GM12878 (cell line): ENCODE data around the gene CADM2. TPM values are rescaled to one million over a fixed set of nuclear protein-coding genes. Genes with fewer than 3 reads are reported as not detected.

Source experiments
- ATAC-seq: fragments of 200-7000 bp; cut with Tn5 transposase; 3 replicates; pipeline ENCODE4 v1.9.1; 2020; ENCODE audit warnings: mild to moderate bottlenecking, moderate library complexity
- BruUV-seq: library from RNA; stranded (reverse); fragments of 400-500 nt; replicated peaks from 2 replicates; lab custom pipeline; 2021; lab: Mats Ljungman, UMichigan
- CTCF ChIA-PET: fragments of 300-600 bp; sonication (Branson Sonifier 250); formaldehyde crosslinking; extraction: SDS; loops from one replicate; lab custom pipeline; 2021; ENCODE audit warnings: inconsistent platforms; lab: Yijun Ruan, JAX
- POLR2A ChIA-PET: fragments of 350-600 bp; formaldehyde crosslinking; extraction: SDS; loops from one replicate; lab custom pipeline; 2021; ENCODE audit warnings: inconsistent platforms; lab: Charles Lee
- RAD21 ChIA-PET: fragments of 300-600 bp; sonication (Branson Sonifier 250); formaldehyde crosslinking; loops from one replicate; lab custom pipeline; 2023; ENCODE audit warnings: antibody characterized with exemption; ENCODE audit not compliant: unreplicated experiment; lab: Charles Lee
- SMC1A ChIA-PET: fragments of 300-600 bp; sonication (Branson Sonifier 250); formaldehyde crosslinking; loops from one replicate; lab custom pipeline; 2023; ENCODE audit not compliant: unreplicated experiment, uncharacterized antibody; lab: Charles Lee
- DNase-seq: peaks from one replicate; pipeline ENCODE4 v3.0.0-alpha.2; 2011; ENCODE audit warnings: low read depth, low spot score
- FAIRE-seq: peaks from 3 replicates; lab custom pipeline; 2011; peaks lifted over from hg19 to GRCh38; lab: Jason Lieb, UNC
- H2AFZ ChIP-seq: 2 replicates; pipeline ENCODE4 v1.6.0; 2011; ENCODE audit warnings: low read depth, low read length, control low read depth; ENCODE audit not compliant: control insufficient read depth
- H3K27ac ChIP-seq: 2 replicates; pipeline ENCODE4 v1.5.1; 2011; ENCODE audit warnings: control low read depth; ENCODE audit not compliant: control insufficient read depth, insufficient read depth
- H3K27me3 ChIP-seq, 2 experiments: replicated peaks in 1 of 2; 2 replicates each; pipeline versions ENCODE4 v1.6.0 to v1.6.1; 2011; ENCODE audit warnings: low read length in 1 of 2; ENCODE audit not compliant: control insufficient read depth in 2 of 2, insufficient read depth in 2 of 2
- H3K36me3 ChIP-seq, 2 experiments: 2 replicates each; pipeline ENCODE4 v1.5.1; 2011; ENCODE audit warnings: low read length in 1 of 2; ENCODE audit not compliant: control insufficient read depth in 2 of 2, insufficient read depth in 2 of 2
- H3K4me1 ChIP-seq: 2 replicates; pipeline ENCODE4 v1.6.1; 2011; ENCODE audit warnings: mild to moderate bottlenecking, low read length, moderate library complexity, mixed read lengths; ENCODE audit not compliant: control insufficient read depth, insufficient read depth
- H3K4me2 ChIP-seq: 2 replicates; pipeline ENCODE4 v1.6.0; 2011; ENCODE audit warnings: control low read depth; ENCODE audit not compliant: control insufficient read depth, insufficient read depth
- H3K4me3 ChIP-seq: fragments of 200-600 bp; sonication (generic); 2 replicates; pipeline ENCODE4 v1.5.1; 2016
- H3K79me2 ChIP-seq: 2 replicates; pipeline ENCODE4 v1.6.0; 2011; ENCODE audit warnings: low read length; ENCODE audit not compliant: control insufficient read depth, insufficient read depth
- H3K9ac ChIP-seq: 2 replicates; pipeline ENCODE4 v1.8.0; 2011; ENCODE audit warnings: low read length, control low read depth, mixed read lengths; ENCODE audit not compliant: control insufficient read depth, insufficient read depth
- H3K9me3 ChIP-seq: replicated peaks from 3 replicates; pipeline ENCODE4 v1.5.1; 2011; ENCODE audit warnings: mild to moderate bottlenecking, low read length; ENCODE audit not compliant: control insufficient read depth, insufficient read depth
- H4K20me1 ChIP-seq: 2 replicates; pipeline ENCODE4 v1.6.0; 2011; ENCODE audit not compliant: control insufficient read depth, insufficient read depth
- ATF7 ChIP-seq: fragments of 450-650 bp; IDR thresholded peaks from 2 replicates; pipeline ENCODE4 v1.6.1; 2016; ENCODE audit warnings: low read depth, mild to moderate bottlenecking
- BCL3 ChIP-seq: IDR thresholded peaks from 2 replicates; pipeline ENCODE4 v1.6.1; 2011; ENCODE audit warnings: borderline replicate concordance, low read depth, mild to moderate bottlenecking, moderate library complexity, low read length; ENCODE audit not compliant: insufficient read depth, poor library complexity, severe bottlenecking
- CBFB ChIP-seq: IDR thresholded peaks from 2 replicates; pipeline ENCODE4 v1.6.1; 2016; ENCODE audit warnings: antibody characterized with exemption, low read depth
- EZH2 ChIP-seq: IDR thresholded peaks from 2 replicates; pipeline ENCODE4 v1.6.1; 2012; ENCODE audit warnings: low read depth, mild to moderate bottlenecking, control low read depth, inconsistent platforms, low read length, borderline replicate concordance; ENCODE audit not compliant: control insufficient read depth
- MTA3 ChIP-seq: IDR thresholded peaks from 2 replicates; pipeline ENCODE4 v1.6.1; 2012; ENCODE audit warnings: low read length, inconsistent platforms, borderline replicate concordance
- NR2C2 ChIP-seq: IDR thresholded peaks from 2 replicates; pipeline ENCODE4 v1.6.1; 2011; ENCODE audit warnings: borderline replicate concordance, low read depth; ENCODE audit not compliant: control insufficient read depth, insufficient read length
- SMAD5 ChIP-seq: IDR thresholded peaks from 2 replicates; pipeline ENCODE4 v1.6.1; 2016; ENCODE audit warnings: antibody characterized with exemption, low read depth
- SREBF1 ChIP-seq: IDR thresholded peaks from 2 replicates; pipeline ENCODE4 v1.6.1; 2012; ENCODE audit warnings: mild to moderate bottlenecking, low read length
- SUZ12 ChIP-seq: fragments of 200-600 bp; sonication (generic); IDR thresholded peaks from one replicate; pipeline ENCODE4 v1.6.1; 2018; ENCODE audit warnings: antibody characterized with exemption, mild to moderate bottlenecking; ENCODE audit not compliant: unreplicated experiment
- TARDBP ChIP-seq: IDR thresholded peaks from 2 replicates; pipeline ENCODE4 v1.6.1; 2016; ENCODE audit warnings: borderline replicate concordance
- WGBS: methylation state at CpG from one replicate; pipeline ENCODE4 v1.1.6; 2016; ENCODE audit warnings: low lambda C conversion rate; ENCODE audit not compliant: insufficient replicate concordance, insufficient coverage; ENCODE audit errors: missing lambda C conversion rate; 5-methylcytosine and 5-hydroxymethylcytosine counted together
- in situ Hi-C: fragments of 300-500 bp; cut with MboI; formaldehyde crosslinking; loops from 9 replicates; pipeline ENCODE4 v1.14.3; 2018; ENCODE audit warnings: mixed read lengths
- intact Hi-C: fragments of 100-400 bp; cut with micrococcal nuclease; formaldehyde crosslinking; loops from one replicate; pipeline ENCODE4 v1.14.2; 2022; ENCODE audit not compliant: unreplicated experiment
- polyA plus RNA-seq, 11 experiments: library from polyadenylated mRNA; depleted of rRNA in 4 of 11; unstranded in 6 of 11; stranded (reverse) in 5 of 11; fragments of >200 nt; fragmentation: Nextera tagmentation in 4 of 11; fragmentation: Illumina TruSeq in 1 of 11; extraction: Ambion mirVana in 4 of 11; extraction: Trizol in 1 of 11; gene quantifications; 1 replicate in 1 of 11; 2 replicates in 10 of 11; pipeline versions ENCODE4 v1.2.1 to v1.2.3, GENCODE V29; 2011 to 2016; ENCODE audit warnings: inconsistent platforms in 2 of 11, missing spikeins in 2 of 11, low read depth in 1 of 11
- total RNA-seq, 4 experiments: library from RNA; depleted of rRNA in 3 of 4; stranded (reverse); fragments of >200 nt in 3 of 4; fragmentation: Illumina TruSeq in 1 of 4; extraction: Trizol in 1 of 4; gene quantifications; 2 replicates each; pipeline versions ENCODE4 v1.2.1 to v1.2.3, GENCODE V29; 2013 to 2021

The CADM2 gene
- total and polyA plus RNA-seq, 10 of the 15 experiments (the other 5 are each of a cell fraction or from before 2014, with no cell fraction given), result 0.13 TPM; not detected in 9

GRCh38 chr3:84925571-84925970, 33.2 kb upstream of the CADM2 start:
- H3K4me2 ChIP-seq, result no peak overlapping the region
- no peak for TF ChIP-seq MTA3
- TF ChIP-seq SREBF1, result no peak
- TF ChIP-seq SUZ12, result no peak
- no peak for TF ChIP-seq TARDBP
- no peak for TF ChIP-seq SMAD5
- TF ChIP-seq CBFB, result no peak
- TF ChIP-seq NR2C2, result no peak
- TF ChIP-seq BCL3, result no peak
- no peak for TF ChIP-seq ATF7
- TF ChIP-seq EZH2, result no peak
- TF ChIP-seq, all 136 proteins: peak for 0
- DNase-seq (no peak), ATAC-seq (no peak), FAIRE-seq (no peak)
- in situ Hi-C loops (no loop called here), intact Hi-C loops (no loop called here)
- no peaks in the 10 kb centered on the region for H3K79me2 ChIP-seq
- no peak overlapping the region for H3K4me3 ChIP-seq
- ChIA-PET POLR2A (no interaction called here), SMC1A (no interaction called here), RAD21 (no interaction called here), CTCF (no interaction called here)
- no peak overlapping the region for H3K9ac ChIP-seq
- BruUV-seq, result no TSS peak
- H3K9me3 ChIP-seq, result no peaks in the 10 kb centered on the region
- H2AFZ ChIP-seq, result no peak overlapping the region
- no peaks in the 10 kb centered on the region for H3K4me1 ChIP-seq
- H3K27ac ChIP-seq, result no peak overlapping the region
- 0% methylated on average over 1 of the region's 1 CpG for WGBS
- no peaks in the 10 kb centered on the region for H3K27me3 ChIP-seq
- no peaks in the 10 kb centered on the region for H3K36me3 ChIP-seq
- H4K20me1 ChIP-seq, result no peaks in the 10 kb centered on the region
